Muscle of back (tissue), 11 donors: Measurements from ENCODE around the gene HOXA6. TPM values are rescaled to one million over a fixed set of nuclear protein-coding genes. Genes with fewer than 3 reads are reported as not detected.

Experiments
- DNase-seq, 3 donors: peaks; one replicate each; pipeline versions ENCODE4 v3.0.0 to v3.0.0-alpha.2; 2013
- polyA plus RNA-seq, 10 donors: library from polyadenylated mRNA; unstranded; fragments of 120-200 nt; gene quantifications; one replicate each; pipeline ENCODE4 v1.2.1, GENCODE V29; 2013; ENCODE audit not compliant: insufficient read length in 10 of 10

HOXA6 gene
- polyA plus RNA-seq, 10 donors: 0.27 to 7.4 (median 2.3) TPM

DNA sequence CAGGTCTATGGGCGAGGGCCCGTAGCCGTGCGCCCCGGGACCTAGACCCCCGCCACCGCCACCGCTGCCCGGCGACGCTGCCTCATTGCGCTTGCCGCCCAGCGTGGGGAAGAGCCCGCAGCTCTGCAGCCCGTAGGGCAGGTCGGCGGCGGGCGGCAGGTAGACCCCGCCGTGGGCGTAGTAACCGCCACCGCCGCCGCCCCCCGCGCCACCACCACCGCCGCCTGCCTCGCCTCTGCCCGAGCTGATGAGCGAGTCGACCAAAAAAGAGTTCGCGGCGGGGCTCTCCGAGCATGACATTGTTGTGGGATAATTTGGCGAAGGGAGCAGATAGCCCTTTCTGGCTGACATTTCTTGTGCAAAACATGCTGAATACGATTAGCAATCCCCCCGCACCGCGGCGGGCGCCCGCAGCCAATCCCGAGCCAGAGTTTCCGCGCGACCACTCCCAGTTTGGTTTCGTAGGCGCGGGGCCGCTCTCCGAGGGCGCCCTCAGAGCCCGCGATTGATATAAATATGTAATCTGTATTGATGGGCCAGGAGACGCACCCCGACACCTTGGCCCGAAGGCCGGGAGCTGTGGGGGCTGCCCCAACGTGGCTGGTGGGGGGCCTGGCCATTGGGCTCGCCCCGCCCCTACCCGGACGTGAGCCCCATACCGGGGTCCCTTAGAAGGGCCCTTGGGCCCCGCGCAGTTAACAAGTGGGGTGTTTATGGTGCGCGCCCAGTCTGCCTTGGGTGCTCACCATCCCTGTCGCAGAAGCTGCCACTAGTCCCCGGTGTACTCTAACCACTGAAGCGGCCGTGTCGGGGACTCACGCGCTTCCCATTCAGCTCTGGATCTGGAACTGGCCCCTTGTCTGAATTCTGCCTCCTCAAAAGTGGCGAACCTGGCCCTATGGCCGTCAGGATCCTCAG is 26.6 kb upstream of the HOXA6 start, which contains the start of gene HOXA10:
Gene HOXA10, minus strand, starts transcription at position 365 of the 918 bp plus-strand sequence. Its CDS starts 14 bp downstream, at position 351.
- peak in 1 of 3 donors; percentile 93 for DNase-seq

DNA sequence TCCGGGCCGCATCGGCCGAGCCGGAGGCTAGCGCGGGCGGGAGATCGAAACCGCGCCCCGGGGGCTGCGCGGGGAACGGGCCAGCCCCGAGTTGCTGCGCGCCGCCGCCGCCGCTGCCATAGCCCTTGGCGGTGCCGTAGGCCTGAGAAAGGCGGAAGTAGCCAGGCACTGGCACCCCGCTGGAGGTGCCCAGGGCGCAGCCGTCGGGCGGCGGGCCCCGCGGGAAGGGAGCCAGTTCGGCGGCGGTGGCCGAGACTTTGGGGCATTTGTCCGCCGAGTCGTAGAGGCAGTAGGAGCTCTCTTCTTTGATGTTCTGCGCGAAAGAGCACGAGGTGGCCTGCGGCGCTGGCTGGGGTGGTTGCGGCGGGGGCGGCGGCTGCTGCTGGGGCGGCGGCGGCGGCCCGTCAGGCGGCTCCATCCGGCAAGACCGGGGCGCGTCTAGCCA is 26.0 kb upstream of the HOXA6 start:
- no peak for DNase-seq

DNA sequence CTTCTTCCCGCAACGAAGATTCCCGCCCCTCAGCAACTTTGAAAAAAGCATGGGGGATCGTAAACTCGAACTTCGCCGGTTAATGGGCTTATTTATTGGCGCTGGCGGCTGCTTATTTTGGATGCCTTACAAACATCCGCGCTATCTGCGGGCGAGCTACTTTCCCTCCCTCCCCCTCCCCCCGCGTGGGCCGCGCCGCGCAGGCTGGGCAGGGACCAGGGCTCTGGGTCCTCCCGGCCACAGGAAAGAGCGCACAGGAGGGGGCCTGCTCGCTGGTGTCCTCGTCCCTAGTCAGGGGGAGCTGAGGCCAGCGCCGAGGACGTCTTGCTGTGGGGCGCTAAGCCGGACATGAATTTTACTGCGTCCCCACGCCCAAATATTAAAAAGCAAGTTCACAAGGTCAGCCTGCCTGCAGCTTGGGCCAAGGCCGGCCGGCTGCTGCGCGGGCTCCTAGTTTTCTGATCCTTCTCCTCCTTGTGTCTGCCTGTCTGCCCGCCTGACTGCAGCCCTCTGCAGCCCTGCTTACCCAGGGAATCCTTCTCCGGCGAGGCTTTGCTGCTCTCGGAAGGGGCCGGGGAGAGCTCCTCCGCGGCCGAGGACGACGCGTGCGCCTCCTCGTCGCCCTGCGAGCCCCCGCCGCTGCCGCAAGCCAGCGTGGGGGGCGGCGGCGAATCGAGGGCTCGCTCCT is 25.4 kb upstream of the HOXA6 start:
- peak in 1 of 3 donors; percentile 93 for DNase-seq

DNA sequence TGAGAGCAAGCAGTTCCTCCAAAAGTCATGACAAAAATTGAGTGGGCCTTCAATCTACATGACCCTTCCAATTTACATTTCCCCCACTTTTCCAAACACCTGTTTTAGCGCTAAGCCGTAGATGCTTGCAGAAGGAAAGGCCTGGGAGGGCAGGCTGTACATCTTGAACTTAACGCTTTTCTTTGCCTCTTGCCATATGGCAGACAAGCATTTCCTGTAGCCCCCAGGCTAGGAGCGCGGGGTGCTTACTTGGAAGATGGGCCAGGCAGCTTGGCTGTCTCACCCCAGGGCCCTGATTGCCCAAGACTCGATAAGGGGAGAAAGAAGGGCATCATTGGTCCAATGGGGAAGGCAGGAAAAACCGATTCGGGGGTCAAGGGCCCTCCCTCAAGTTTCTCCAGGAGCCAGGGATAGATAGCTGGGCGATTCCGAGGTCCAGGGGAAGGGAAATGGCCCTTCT is 24.8 kb upstream of the HOXA6 start:
- DNase-seq: peak in 1 of 3 donors; percentile 79

DNA sequence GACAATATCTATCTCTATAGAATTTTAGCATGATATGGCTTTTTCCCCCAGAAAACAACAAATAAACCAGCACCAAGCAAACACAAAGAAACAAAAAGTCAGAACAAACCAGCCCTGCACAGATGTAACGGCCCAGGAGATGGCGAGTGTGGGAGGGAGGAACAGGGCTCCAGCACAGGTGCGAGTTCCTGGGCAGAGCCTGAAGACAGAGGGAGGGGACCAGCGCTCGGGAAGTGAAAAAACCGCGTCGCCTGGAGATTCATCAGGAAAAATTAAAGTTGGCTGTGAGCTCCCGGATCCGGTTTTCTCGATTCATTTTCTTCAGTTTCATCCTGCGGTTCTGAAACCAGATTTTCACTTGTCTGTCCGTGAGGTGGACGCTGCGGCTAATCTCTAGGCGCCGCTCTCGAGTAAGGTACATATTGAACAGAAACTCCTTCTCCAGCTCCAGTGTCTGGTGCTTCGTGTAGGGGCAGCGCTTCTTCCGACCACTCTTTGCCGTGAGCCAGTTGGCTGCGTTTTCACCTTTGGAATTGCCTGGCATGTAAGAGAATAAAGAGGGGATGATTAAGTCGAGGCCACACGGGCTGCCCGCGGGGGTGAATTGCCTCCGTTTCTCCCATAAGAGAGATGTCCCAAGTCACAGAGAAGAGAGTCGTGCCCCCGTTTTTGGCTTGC is 24.2 kb upstream of the HOXA6 start:
- DNase-seq: peak in 1 of 3 donors; percentile 85

DNA sequence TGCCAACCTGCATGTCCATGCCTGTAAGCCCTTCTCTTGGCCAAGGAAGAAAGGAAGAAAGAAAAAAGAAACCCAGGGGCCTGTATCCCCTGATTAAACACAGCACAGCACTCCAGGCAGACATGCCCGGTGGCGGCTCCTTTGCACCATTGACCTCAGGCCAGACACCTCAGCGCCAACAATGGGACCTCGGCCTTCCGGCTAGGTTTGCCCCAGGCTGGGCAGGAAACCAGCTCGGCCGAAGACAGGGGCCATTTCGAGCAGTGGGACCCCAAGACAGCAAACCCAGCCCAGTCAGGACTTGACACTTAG is 23.7 kb upstream of the HOXA6 start:
- no peak for DNase-seq

DNA sequence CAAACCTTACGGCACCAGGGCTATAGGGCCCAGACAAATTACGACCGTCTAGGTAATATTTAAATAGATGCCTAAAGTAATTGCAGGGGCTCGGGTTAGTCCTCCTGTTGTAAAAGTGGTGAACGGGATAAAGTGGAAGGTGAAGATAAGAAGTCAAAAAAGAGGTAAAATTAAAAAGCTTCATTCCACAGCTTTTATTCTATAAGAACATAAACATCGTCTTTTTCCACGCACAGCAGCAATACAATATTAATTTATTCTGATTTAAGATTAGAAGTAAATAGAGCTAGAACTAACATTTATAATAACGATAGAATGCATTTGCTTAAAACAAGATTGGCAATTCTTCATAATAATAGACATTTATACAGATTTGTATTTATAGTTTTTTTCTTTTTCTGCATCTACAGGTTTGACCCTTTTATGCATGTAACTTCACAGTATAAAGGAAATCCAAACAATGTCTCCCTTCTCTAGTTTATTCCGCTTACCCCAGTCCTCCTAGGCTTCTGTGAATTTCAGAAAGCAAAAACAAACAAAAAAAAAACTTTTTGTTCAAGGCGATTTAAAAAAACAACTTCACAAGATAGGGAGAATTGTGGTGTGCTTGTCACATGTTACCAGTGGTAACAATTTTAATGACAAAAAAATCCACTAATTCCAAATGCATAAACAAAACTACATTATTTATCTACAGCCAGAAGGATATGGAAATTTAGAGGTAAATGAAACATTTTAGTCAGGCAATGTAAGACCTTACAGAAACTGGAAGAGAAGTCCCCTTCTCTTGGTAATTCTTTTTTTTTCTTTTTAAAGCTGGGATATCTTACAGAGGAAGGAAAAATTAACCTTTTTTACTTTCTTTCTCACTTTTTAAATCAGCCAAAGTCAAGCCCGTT is 23.1 kb upstream of the HOXA6 start:
- peak in 1 of 3 donors; percentile 68 for DNase-seq

DNA sequence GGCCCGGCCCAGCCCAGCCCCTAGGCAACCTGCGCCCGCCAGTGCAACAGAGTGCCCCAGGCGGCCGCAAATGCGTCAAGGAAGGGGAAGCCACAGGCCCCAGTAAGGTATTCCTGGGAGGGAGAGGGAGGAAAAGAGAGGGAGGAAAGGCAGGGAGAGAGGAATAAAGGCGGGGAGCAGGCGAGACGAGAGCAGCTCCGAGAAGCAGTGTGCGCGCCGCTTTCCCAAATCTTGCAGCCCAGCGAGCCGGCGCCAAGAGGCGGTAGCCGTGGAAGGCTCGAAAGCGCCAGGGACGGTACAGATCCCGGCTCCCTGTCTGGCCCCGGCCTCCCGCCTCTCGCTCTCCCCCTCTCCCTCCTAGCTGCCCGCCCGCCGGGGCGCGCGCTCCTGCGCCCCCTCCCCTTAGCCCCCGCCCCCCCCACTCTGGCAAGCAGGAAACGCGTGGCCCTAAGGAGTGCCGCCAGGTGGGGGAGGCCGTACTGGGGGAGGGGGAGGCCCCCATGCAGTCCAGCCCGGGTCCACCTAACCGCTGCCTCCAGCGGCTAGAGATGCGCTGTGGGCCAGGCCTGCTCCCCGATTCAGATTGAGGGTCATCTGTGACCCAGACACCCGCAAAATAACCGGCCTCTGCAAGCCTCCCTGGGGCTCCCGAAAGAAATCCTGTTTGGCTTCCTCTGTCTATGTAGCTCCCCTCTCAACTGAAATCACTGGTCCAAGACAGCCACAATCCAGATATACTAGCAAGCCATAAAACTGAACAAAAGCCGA is 22.3 kb upstream of the HOXA6 start:
- DNase-seq: peak in 1 of 3 donors; percentile 90

DNA sequence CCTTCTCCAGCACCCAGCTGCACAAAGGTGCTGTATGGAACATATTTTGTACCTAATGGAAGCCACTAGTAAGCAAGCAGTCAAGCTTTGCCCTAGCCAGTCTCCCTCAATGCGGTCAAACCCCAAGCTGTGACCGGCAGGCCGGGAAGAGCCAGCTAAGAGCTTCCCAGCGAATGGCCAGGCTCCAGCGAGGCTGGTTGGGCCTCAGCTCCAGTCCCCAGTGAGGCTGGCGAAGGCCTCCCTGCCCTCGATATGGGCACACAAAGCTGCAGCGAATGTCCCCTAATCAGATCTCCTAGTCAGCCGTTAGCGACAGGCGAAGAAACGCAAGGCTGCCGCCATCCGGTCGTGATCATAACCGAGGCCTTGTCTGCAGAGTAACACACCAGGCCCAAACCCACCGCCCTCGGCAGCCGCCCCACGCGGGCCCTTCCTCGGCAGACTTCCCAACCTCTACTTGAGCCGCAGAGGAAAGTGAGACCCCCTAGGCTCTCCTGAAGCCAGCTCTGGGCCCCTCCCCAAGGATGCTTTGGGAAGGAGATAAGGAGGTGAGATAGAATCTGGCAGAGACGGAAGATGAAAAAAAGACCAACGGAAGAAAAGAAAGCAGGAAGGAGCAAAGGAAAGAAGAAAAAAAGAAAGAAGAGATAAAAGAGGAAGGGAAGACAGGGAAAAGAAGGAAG is 20.8 kb upstream of the HOXA6 start:
- peak in 1 of 3 donors; percentile 94 for DNase-seq

DNA sequence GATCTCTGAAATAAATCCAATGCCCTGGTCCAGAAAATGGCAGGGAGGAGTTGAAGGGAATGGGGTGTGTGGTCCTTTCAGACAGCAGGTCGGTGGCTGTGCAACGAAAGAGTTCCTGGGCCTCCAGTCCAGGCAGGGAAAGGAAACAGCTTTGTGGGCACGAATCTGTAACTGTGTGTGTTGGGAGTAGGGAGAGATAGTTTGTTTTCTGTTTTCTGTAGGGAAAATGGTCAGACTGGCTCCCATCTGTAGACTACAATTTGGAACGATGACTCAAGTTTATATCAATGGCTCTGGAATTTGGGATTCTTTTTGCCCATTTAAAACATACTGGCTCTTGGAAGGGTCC is 20.3 kb upstream of the HOXA6 start:
- no peak for DNase-seq

DNA sequence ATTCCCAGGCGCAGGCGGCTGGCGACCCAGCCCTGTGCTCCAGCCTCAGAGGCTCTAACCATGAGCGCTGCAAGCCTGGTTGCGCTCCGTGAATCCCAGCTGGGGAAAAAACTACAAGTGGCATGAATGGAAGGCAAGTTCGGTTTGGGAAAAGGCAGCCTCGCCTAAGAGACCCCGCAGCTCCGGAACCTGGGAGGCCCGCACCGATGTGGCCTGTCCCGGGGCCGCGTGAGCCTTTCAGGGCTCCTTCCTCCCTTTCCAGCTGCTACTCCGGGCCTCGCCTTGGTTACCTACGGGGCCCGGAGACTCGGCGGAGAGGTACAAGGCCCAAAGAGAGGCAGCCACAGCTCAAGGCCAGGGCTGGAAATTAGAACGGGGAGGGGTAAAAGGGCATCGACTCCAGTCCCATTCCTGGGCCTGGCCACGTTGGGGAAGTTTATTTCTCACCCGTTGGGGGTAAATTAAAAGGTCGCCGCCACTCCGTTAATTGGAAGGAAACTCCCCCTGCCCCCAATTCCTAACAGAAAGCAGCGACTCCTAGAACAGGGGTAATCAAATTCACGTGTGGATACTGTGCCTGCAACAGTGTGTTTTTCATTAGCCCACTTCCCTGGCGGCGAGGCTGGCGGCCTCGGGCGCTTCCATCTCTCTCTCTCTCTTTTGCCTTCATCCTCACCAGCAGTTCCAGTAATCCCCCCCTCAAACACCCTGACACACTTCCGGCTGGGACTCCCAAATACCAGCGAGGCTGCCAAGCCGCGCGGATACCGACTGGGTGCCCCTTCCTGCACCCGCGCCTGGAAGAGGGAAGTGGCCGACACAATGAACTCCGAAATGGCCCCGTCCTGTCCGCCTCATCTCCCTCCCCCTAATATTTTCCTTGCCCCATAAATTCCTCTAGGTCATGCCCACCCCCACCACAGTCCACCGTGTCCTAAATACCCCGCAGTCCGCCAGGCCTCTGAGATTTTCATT is 19.2 kb upstream of the HOXA6 start:
- peak in 1 of 3 donors; percentile 83 for DNase-seq

DNA sequence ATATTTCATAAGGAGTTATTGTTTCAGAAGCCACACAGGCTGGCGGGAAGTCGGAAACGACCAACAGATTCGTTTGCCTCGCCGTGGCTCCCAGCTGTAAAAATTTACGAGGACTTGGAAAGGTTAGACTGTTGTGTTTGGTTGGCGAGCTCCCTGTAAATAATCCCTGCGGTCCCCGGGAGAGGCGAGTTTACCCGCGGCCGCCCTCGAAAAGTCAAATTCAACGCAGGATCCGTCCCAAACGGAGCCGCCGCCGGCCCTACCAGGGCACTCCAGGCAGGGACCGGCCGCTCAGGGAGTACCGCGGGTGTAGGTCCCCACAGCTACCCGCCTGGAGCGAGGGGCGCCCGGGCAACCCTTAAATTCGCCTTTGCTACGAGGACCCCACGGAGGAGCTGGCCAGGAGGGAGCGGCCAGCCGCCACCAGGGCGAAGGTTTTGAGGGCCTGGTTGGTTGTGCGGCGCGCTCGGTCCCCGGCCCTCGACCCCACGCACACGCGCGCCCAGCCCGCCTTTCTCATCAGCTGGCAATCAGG is 18.5 kb upstream of the HOXA6 start:
- no peak for DNase-seq

DNA sequence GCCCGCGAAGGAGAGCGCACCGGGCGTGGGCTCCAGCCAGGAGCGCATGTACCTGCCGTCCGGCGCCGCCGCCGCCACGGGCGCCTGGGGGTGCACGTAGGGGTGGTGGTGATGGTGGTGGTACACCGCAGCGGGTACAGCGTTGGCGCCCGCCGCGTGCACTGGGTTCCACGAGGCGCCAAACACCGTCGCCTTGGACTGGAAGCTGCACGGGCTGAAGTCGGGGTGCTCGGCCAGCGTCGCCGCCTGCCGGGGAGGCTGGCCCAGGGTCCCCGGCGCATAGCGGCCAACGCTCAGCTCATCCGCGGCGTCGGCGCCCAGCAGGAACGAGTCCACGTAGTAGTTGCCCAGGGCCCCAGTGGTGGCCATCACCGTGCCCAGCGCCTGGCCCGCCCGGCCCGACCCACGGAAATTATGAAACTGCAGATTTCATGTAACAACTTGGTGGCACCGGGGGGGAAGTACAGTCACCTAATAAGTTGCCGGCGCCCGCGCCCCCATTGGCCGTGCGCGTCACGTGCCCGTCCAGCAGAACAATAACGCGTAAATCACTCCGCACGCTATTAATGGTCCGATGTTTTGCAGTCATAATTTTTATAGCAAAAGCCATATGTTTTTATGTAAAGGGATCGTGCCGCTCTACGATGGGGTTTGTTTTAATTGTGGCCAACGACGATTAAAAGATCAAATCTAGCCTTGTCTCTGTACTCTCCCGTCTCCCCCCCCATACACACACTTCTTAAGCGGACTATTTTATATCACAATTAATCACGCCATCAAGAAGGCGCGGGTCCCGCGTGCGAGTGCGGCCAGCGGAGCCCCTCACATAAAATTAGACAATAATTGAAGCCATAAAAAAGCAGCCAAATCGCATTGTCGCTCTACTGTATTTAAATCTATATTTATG is 17.8 kb upstream of the HOXA6 start, which contains the start of gene HOXA9:
Gene HOXA9, minus strand, starts transcription at position 449 of the 907 bp plus-strand sequence. Its CDS starts 80 bp downstream, at position 369.
- DNase-seq: peak; percentile 86 to 98 (median 92)

DNA sequence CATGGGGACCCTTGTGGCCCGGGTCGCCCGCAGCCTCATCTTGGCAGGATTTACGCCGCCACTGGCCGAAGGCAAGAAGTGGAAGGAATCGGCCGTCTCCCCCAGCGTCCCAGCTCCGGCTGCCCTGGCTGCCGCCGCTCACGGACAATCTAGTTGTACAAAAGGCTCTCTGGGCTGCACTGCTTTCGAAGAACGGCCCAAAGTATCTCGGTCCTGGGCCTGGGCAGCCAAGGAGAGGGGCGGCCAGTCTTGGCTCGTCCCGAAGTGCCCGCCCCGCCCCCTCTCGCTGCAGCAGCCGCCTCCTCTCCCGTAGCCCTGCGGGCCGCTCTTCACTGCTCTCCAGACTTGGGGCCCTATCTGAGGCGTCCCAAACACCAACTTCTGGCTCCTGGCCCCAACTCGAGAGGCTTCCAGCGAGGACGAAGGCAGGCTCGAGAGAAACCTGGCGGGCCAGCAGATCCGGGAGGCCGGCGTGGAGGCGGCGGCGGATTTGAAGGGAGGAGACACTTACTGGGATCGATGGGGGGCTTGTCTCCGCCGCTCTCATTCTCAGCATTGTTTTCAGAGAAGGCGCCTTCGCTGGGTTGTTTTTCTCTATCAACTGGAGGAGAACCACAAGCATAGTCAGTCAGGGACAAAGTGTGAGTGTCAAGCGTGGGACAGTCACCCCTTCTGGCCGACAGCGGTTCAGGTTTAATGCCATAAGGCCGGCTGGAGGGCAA is 17.0 kb upstream of the HOXA6 start:
- peak in 1 of 3 donors; percentile 88 for DNase-seq

DNA sequence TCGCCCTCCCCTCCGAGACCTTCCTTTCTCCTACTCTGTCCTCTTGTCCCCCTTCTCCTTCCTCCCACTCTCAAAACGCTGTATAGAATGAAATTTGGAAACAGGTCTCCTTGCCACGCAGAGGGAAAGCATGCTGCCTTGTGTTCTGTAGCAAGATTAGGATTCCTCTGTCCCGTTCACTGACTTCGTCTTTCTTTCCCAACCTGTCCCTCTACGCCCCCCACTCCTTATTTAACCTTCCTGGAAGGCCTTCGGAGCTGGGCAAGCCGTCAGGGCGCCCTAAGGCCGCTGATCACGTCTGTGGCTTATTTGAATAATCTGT is 16.4 kb upstream of the HOXA6 start:
- no peak for DNase-seq

DNA sequence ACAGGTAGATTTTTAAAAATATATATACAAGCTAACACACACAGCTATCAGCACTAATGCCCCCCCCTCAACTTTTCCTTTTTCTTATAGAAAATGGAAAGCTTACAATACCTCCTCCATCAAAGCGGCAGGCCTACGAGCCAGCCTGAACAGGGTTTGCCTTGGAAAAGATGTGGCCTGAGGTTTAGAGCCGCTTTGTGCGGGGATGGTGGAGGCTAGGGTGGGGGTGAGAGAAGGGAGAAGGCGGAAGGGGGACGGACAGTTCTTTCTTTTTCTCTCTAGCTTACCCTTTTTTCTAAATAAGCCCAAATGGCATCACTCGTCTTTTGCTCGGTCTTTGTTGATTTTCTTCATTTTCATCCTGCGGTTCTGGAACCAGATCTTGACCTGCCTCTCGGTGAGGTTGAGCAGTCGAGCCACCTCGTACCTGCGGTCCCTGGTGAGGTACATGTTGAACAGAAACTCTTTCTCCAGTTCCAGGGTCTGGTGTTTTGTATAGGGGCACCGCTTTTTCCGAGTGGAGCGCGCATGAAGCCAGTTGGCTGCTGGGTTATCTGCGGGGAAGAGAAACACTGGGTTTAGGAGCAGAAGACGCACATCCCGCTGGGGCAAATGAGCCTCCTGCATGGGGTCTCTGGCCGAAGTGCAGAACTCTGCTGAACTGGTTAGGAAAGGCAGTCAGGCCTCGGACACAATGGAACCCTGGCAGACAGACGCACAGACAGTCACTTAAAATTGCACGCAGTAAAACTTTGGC is 15.9 kb upstream of the HOXA6 start:
- DNase-seq: no peak
